Fibroblast of lung (primary cell): ENCODE measurements around the gene SRSF2. TPM values are rescaled to one million over a fixed set of nuclear protein-coding genes. Genes with fewer than 3 reads are reported as not detected.
"Not testable (repeated sequence)": the region's sequence is repeated elsewhere in the genome, so short reads cannot be mapped to it uniquely, and the experiment has no call there.

Source experiments
- DNase-seq, 2 donors: peaks; one replicate each; pipeline versions ENCODE4 v3.0.0 to v3.0.0-alpha.2; 2010; ENCODE audit warnings: low read depth in 2 of 2
- H2AFZ ChIP-seq: 2 replicates; pipeline ENCODE4 v1.5.1; 2012; ENCODE audit warnings: low read length, control low read depth, inconsistent platforms
- H3K27ac ChIP-seq: 2 replicates; pipeline ENCODE4 v1.5.1; 2011; ENCODE audit warnings: low read length, control low read depth; ENCODE audit not compliant: insufficient read depth
- H3K27me3 ChIP-seq: 2 replicates; pipeline ENCODE4 v1.5.1; 2011; ENCODE audit warnings: mild to moderate bottlenecking, low read length; ENCODE audit not compliant: control insufficient read depth, insufficient read depth
- H3K36me3 ChIP-seq: 2 replicates; pipeline ENCODE4 v1.5.1; 2011; ENCODE audit warnings: low read length; ENCODE audit not compliant: control insufficient read depth, insufficient read depth
- H3K4me1 ChIP-seq: 2 replicates; pipeline ENCODE4 v1.5.1; 2011; ENCODE audit warnings: low read length; ENCODE audit not compliant: control insufficient read depth, insufficient read depth; ENCODE audit errors: extremely low read depth
- H3K4me2 ChIP-seq: 2 replicates; pipeline ENCODE4 v1.5.1; 2011; ENCODE audit warnings: low read length, control low read depth; ENCODE audit not compliant: insufficient read depth; ENCODE audit errors: extremely low read depth
- H3K4me3 ChIP-seq, 4 experiments: fragments of 200-600 bp in 1 of 4; sonication (generic) in 1 of 4; replicated peaks in 1 of 4; 2 replicates each; pipeline ENCODE4 v1.5.1; 2011 to 2016; ENCODE audit warnings: low read length in 4 of 4, low read depth in 3 of 4, mild to moderate bottlenecking in 3 of 4, control low read depth in 2 of 4, inconsistent platforms in 1 of 4, mixed read lengths in 1 of 4; ENCODE audit not compliant: insufficient read depth in 1 of 4; ENCODE audit errors: control extremely low read depth in 1 of 4
- H3K79me2 ChIP-seq: 2 replicates; pipeline ENCODE4 v1.5.1; 2012; ENCODE audit warnings: mild to moderate bottlenecking, low read length, inconsistent platforms; ENCODE audit not compliant: control insufficient read depth, insufficient read depth
- H3K9ac ChIP-seq: 2 replicates; pipeline ENCODE4 v1.5.1; 2011; ENCODE audit warnings: mild to moderate bottlenecking, low read length, control low read depth; ENCODE audit not compliant: insufficient read depth
- H3K9me3 ChIP-seq: 2 replicates; pipeline ENCODE4 v1.5.1; 2012; ENCODE audit warnings: low read depth, low read length; ENCODE audit not compliant: control insufficient read depth, insufficient read depth
- H4K20me1 ChIP-seq: 2 replicates; pipeline ENCODE4 v1.5.1; 2011; ENCODE audit warnings: low read length; ENCODE audit not compliant: control insufficient read depth, insufficient read depth; ENCODE audit errors: extremely low read depth
- CTCF ChIP-seq, 2 donors: IDR thresholded peaks in 1 of 2; conservative IDR thresholded peaks in 1 of 2; 1 replicate in 1 of 2; 2 replicates in 1 of 2; pipeline ENCODE4 v1.5.1; 2011 to 2012; ENCODE audit warnings: low read length in 2 of 2, control low read depth in 1 of 2, inconsistent platforms in 1 of 2, low read depth in 1 of 2, mild to moderate bottlenecking in 1 of 2
- EZH2 ChIP-seq: IDR thresholded peaks from 2 replicates; pipeline ENCODE4 v1.5.1; 2012; ENCODE audit warnings: low read length, control low read depth, mild to moderate bottlenecking; ENCODE audit errors: missing control alignments
- polyA plus RNA-seq, 2 donors: library from polyadenylated mRNA; depleted of rRNA in 1 of 2; stranded (reverse) in 1 of 2; unstranded in 1 of 2; fragments of >200 nt; gene quantifications; 2 replicates each; pipeline ENCODE4 v1.2.1, GENCODE V29; 2011 to 2012; ENCODE audit warnings: missing spikeins in 1 of 2
- total RNA-seq: library from RNA; depleted of rRNA; stranded (reverse); fragments of >200 nt; gene quantifications from 2 replicates; pipeline ENCODE4 v1.2.1, GENCODE V29; 2014

SRSF2 gene
- total and polyA plus RNA-seq, 2 donors (not counting 1 experiment from before 2014, with no cell fraction given): 77.5 to 203 TPM

GRCh38 chr17:76700617-76701470 is 36.3 kb downstream of the SRSF2 start:
- Histone ChIP-seq H3K4me2 (peak overlapping the region; percentile 94), H3K27me3 (no peaks in the 10 kb centered on the region), H3K9me3 (no peaks in the 10 kb centered on the region), H3K36me3 (no peaks in the 10 kb centered on the region), H3K9ac (peak overlapping the region; percentile 61), H3K4me3 (peak overlapping the region in 3 of 4 experiments; percentile 28 to 41 (median 40)), H3K4me1 (peaks cover 29% of the 10 kb centered on the region), H3K79me2 (peaks cover 84% of the 10 kb centered on the region), H3K27ac (peak overlapping the region; percentile 83), H4K20me1 (no peaks in the 10 kb centered on the region), H2AFZ (no peak overlapping the region)
- no peak for TF ChIP-seq EZH2
- no peak for TF ChIP-seq CTCF (conservative IDR thresholded peaks at IDR 0.05 in 1 of 2, IDR thresholded peaks at IDR 0.05 in 1 of 2; ENCODE audit: low read depth in 1 of 2, low read length in 2 of 2)
- DNase-seq: peak; percentile 77 to 94

GRCh38 chr17:76700270-76700616 is 36.9 kb downstream of the SRSF2 start:
- H4K20me1 ChIP-seq: no peaks in the 10 kb centered on the region
- H3K27me3 ChIP-seq: no peaks in the 10 kb centered on the region
- no peaks in the 10 kb centered on the region for H3K9me3 ChIP-seq
- no peak for DNase-seq
- peaks cover 82% of the 10 kb centered on the region for H3K79me2 ChIP-seq
- peak overlapping the region; percentile 94 for H3K4me2 ChIP-seq
- peak overlapping the region; percentile 83 for H3K27ac ChIP-seq
- H2AFZ ChIP-seq: no peak overlapping the region
- H3K4me3 ChIP-seq: peak overlapping the region in 2 of 4 experiments; percentile 40 to 41
- H3K9ac ChIP-seq: peak overlapping the region; percentile 36
- H3K4me1 ChIP-seq: peaks cover 29% of the 10 kb centered on the region
- no peaks in the 10 kb centered on the region for H3K36me3 ChIP-seq
- TF ChIP-seq EZH2: no peak

- not testable (repeated sequence) for H3K4me3 ChIP-seq, H3K4me2 ChIP-seq, H3K9me3 ChIP-seq, H3K9ac ChIP-seq, H3K36me3 ChIP-seq, H2AFZ ChIP-seq, H3K27ac ChIP-seq, H4K20me1 ChIP-seq, H3K27me3 ChIP-seq, DNase-seq
- peaks cover 78% of the 10 kb centered on the region for H3K79me2 ChIP-seq
- peaks cover 29% of the 10 kb centered on the region for H3K4me1 ChIP-seq
Observed at GRCh38 chr17:76698466-76698977, 38.6 kb downstream of the SRSF2 start.
